GM04504 (cell line): ENCODE measurements around the gene CFAP61.

Experiments used
- DNase-seq: peaks from one replicate; pipeline ENCODE4 v3.0.0-alpha.2; 2012; ENCODE audit warnings: low read depth

The CFAP61 gene

DNA sequence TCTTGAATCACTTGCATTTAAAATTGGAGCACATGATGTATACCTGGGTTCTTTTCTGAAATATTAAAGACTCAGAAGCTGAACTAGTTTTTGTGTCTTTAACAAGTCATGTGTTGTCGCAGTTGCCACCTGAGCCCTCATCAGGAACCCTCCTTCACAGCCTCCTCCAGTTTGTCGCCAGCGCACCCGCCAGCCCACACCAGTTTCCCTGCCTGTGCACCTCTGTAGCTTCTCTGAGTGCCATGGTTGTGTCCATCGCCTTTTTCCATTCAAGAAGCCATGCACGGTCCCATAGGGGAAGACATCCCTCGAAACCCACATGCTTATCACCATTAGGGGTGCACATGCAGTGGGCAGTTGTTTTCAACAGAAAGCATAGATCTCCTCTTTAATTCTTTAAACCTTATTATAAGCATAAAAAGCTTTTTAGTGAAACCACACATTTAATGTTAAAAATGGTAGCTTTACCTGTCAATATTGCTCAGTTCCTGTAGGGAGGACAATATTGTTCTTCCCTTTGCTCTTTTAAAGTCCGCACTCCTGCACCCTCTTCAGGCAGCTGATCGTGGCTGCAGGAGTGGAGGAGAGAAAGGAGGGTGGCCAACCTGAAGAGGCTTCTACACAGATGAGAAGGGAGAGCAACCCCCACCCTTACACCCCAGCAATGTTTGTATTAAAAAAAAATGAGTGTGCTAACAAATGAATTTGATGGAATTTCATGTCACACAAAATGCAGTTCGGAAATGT, 121.9 kb downstream of the CFAP61 start:
- DNase-seq: no peak

DNA sequence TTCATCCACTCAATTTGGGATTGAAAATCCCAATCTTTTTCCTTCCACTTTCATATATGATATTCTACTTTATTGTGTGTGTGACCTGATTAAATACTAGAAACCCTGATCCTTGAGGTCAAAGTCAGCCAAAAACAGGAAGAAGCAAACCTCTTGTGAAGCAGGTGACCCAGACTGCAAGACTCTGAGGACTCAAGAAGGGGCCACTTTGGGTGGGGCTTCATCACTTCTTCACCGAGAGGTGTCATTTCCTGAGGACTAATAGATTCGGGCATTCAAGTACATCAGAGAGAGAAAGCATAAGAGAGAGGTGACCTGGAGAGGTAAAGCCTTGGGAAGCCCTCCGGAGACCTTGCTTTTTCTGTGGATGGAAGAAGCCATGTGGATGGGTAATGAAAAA, 129.0 kb downstream of the CFAP61 start:
- no peak for DNase-seq

DNA sequence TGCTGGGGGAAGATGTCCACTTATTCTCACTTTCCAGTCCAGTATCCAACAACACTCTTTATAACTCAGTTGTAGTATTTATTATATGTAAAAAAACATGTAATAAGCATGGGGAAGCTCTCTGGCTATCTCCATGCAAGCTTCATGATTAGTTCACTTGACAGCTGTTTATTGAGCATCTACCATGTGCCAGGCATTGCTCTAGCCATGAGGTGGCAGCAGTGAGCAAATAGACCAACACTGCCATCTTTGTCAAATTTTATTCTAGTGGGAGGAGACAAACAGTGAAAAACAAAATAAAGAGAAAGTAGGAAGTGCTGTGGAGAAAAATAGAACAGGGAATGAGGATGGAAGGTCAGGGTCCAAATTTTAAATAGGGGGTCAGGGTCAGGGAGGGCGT, 131.8 kb downstream of the CFAP61 start:
- DNase-seq: no peak

- DNase-seq: no peak
These were observed 132.4 kb downstream of the CFAP61 start for GRCh38 chr20:20184706-20185105.

- no peak for DNase-seq
These were observed 136.3 kb downstream of the CFAP61 start for GRCh38 chr20:20188647-20189046.

GRCh38 chr20:20192366-20192765, 140.0 kb downstream of the CFAP61 start:
- no peak for DNase-seq

- no peak for DNase-seq
These were observed 142.8 kb downstream of the CFAP61 start for GRCh38 chr20:20195021-20195705.

GRCh38 chr20:20196610-20197009, 144.3 kb downstream of the CFAP61 start:
- no peak for DNase-seq

DNA sequence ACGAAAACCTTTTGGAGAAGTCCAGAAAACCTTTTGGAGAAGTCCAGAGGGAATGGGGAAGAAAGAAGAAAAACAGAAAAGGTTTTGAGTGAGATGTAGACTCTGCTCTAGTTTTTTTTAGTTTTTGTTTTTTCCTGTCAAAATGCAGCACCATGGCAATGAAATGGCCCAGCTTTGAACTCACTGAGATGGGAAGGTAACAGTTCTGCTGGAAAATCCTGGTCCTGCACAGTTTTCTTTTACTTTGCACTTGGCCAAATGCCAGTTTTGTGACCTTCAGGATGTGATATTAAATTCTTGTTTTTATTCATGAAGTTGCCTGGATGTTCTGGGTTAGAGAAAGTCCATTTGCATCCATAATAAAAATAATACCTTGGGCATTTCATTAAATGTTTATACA, 145.7 kb downstream of the CFAP61 start:
- no peak for DNase-seq

GRCh38 chr20:20199361-20200160, 147.2 kb downstream of the CFAP61 start:
- DNase-seq: no peak

- no peak for DNase-seq
These were observed 148.8 kb downstream of the CFAP61 start for GRCh38 chr20:20201124-20201523.

- no peak for DNase-seq
These were observed 149.3 kb downstream of the CFAP61 start for GRCh38 chr20:20201639-20202038.

DNA sequence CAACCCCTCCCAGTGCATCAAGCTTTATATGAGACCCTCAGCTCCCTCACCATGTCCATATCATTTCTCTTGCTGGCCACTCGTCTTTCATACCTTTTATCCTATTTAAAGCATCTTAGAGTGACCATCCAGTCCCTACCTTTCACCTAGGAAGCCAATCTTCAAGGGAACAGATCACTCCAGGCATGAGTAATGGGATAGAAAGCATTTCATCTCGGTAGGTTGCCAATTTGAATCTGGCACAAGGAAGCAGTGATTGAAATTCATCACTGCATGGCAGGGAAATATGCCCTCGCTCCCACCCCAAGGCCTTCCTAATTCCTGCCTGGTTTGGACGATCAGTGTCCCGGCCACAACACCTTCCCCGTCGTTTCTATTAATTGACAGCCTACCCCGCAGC, 150.4 kb downstream of the CFAP61 start:
- DNase-seq: no peak

- no peak for DNase-seq
These were observed 151.5 kb downstream of the CFAP61 start for GRCh38 chr20:20203784-20204183.

- no peak for DNase-seq
These were observed 151.9 kb downstream of the CFAP61 start for GRCh38 chr20:20204256-20204655.

DNA sequence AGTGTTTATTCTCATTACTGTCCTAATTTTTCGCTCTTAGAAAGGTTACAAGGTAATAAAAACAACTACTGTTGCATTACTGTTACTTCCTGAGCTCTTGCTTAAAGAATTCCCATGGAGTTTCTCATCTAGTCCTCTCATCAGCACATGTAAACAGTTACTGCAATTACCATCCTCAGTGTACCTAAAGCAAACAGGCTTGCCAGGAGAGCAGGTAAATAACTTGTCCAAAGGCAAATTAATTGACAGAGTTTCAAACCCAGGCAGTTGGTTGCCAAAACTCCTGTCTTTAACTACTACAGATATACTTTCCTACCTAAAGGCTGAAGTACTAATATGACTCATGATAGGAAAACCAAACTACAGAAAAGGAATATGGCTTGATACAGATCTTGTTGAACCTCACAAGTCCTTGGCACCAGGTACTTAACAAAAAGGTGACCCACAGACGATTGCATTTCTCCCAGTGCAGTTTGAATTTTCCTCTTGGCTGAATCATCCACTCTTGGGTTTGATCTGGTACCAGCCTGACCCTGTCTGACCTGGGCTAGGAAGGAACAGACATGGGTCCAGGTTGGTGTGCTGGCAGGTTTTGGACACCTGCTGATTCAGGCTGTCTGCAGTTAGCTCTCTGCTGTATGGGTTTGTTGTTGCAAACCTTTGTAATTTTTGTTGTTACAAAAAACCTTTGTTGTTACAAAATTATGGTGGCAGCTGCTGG, 153.0 kb downstream of the CFAP61 start:
- no peak for DNase-seq

GRCh38 chr20:20205862-20206236, 153.5 kb downstream of the CFAP61 start:
- DNase-seq: no peak

GRCh38 chr20:20206788-20207187, 154.5 kb downstream of the CFAP61 start:
- DNase-seq: no peak

DNA sequence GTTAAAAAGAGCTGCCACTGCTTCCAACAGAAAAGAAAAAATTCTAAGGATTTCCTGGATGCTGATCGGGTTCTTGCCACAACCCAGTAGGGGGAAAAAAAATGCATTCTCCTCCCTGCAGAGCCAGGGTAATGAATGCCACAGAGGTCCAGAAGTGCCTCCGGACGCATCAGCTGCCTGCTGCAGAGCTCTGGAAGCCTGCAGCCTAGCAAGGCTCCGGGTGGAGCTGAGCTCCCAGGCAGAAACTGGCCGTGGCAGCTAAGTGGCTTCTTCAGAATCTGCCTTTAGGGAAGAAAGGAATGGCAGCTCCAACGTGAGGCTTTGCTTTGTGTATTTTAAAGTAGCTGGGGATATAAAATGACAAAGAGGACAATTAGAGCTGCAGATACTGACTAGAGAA, 155.0 kb downstream of the CFAP61 start:
- DNase-seq: no peak

GRCh38 chr20:20207872-20208271, 155.5 kb downstream of the CFAP61 start:
- DNase-seq: no peak

GRCh38 chr20:20209684-20210083, 157.4 kb downstream of the CFAP61 start:
- no peak for DNase-seq

GRCh38 chr20:20210327-20210726, 158.0 kb downstream of the CFAP61 start:
- DNase-seq: no peak

DNA sequence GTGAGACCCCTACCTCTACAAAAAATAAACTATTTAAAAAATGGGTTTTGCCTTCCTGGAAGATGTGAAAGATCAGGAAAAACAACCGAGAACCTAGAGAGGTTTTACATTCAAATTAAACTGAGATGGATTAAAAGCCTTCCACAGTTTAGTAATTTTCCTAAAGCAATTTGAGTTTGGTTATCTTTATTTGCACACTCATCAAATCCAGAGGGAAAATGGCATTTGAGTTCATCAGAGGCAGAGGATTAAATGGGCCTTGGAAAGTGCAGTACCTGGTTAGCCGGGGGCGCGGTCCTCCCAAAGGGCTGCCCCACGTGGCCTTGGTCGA, 158.6 kb downstream of the CFAP61 start:
- DNase-seq: no peak
